Prostate gland (tissue), 2 donors: ENCODE data around the gene HOXA4. TPM values are rescaled to one million over a fixed set of nuclear protein-coding genes. Genes with fewer than 3 reads are reported as not detected.

Source experiments
- DNase-seq: peaks from one replicate; pipeline ENCODE4 v3.0.0-alpha.2; 2019; ENCODE audit warnings: low spot score
- H3K27ac ChIP-seq, 2 donors: fragments of 200-600 bp; sonication (generic); 2 replicates each; pipeline ENCODE4 v1.5.1; 2017 to 2019
- H3K27me3 ChIP-seq: fragments of 200-600 bp; sonication (generic); replicated peaks from 2 replicates; pipeline ENCODE4 v1.5.1; 2019; ENCODE audit not compliant: insufficient read depth
- H3K36me3 ChIP-seq, 2 donors: fragments of 200-600 bp; sonication (generic); 1 replicate in 1 of 2; 2 replicates in 1 of 2; pipeline versions ENCODE4 v1.5.1 to v1.8.1; 2017 to 2019
- H3K4me1 ChIP-seq: fragments of 200-600 bp; sonication (generic); replicated peaks from 2 replicates; pipeline ENCODE4 v1.5.1; 2019
- H3K4me3 ChIP-seq, 2 donors: fragments of 200-600 bp; sonication (generic); 2 replicates each; pipeline ENCODE4 v1.5.1; 2017 to 2019
- H3K9me3 ChIP-seq: fragments of 200-600 bp; sonication (generic); 2 replicates; pipeline ENCODE4 v1.5.1; 2017
- POLR2A ChIP-seq: fragments of 450-650 bp; IDR thresholded peaks from one replicate; pipeline ENCODE4 v1.6.1; 2016; ENCODE audit warnings: antibody characterized with exemption, mild to moderate bottlenecking
- POLR2AphosphoS5 ChIP-seq: sonication (generic); formaldehyde crosslinking; IDR thresholded peaks from one replicate; pipeline ENCODE4 v1.6.1; 2017; ENCODE audit warnings: antibody characterized with exemption
- WGBS: methylation state at CpG from one replicate; pipeline ENCODE4 v1.1.5; 2018; 5-methylcytosine and 5-hydroxymethylcytosine counted together
- intact Hi-C: fragments of 100-400 bp; cut with DNase I; formaldehyde crosslinking; loops from one replicate; pipeline ENCODE4 v1.14.2; 2022
- total RNA-seq, 2 donors: library from RNA; depleted of rRNA; stranded (reverse); fragments of >200 nt; gene quantifications; one replicate each; pipeline ENCODE4 v1.1.0, GENCODE V29; 2016
- TF ChIP-seq, protein P1 (sequence below), 4 experiments: fragments of 200-600 bp in 2 of 4; fragments of 450-650 bp in 2 of 4; sonication (generic) in 2 of 4; IDR thresholded peaks; 1 replicate in 3 of 4; 2 replicates in 1 of 4; pipeline ENCODE4 v1.5.1; 2016 to 2019; ENCODE audit warnings: antibody characterized with exemption in 4 of 4, mild to moderate bottlenecking in 2 of 4, moderate library complexity in 2 of 4

The HOXA4 gene
- total RNA-seq, 2 donors from 2014 or later: 1.4 to 1.8 TPM

DNA sequence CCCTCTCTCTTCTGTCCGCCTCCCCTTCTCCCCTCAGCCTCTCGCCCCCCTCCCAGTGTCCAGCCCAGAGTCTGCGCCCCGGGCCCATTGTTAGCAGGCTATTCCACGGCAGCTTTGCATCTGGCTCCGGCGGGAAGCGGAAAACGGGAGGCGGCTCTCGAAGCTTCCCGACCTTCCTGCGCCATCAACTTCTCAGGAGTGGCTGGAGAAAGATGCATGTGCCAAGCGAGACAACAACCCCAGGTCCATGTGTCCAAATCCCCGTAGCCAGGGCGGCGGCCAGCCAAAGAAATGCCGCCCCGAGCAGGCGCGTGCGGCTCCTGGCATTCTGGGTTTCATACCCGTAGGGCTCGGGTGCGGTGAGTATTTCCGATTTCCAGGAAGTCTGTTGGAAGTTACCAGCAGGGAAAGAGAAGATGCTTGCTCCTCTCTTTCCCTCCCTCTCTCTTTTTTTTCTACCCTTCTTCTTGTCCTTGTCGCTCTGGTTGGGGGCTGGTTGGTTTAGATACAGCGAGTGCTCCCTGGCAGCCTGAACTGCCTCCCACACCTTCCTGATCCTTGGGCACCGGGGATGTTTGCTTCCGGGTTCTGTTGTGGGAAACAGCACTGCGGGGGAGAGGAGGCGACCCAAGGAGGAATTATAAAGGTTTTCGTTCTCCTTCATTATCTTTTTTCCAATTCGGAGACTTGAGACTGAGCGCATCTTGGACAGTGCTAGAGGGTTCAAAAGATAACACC, 26.9 kb downstream of the HOXA4 start:
- 84% methylated on average over 35 of the region's 35 CpGs for WGBS
- DNase-seq: no peak
- Histone ChIP-seq H3K36me3 (no peaks in the 10 kb centered on the region), H3K27me3 (no peaks in the 10 kb centered on the region), H3K4me3 (no peak overlapping the region), H3K4me1 (no peaks in the 10 kb centered on the region), H3K27ac (no peak overlapping the region), H3K9me3 (no peaks in the 10 kb centered on the region)
- intact Hi-C loops: no loop called here
- no peak for TF ChIP-seq POLR2AphosphoS5
- TF ChIP-seq POLR2A: no peak
- TF ChIP-seq, protein P1, sequence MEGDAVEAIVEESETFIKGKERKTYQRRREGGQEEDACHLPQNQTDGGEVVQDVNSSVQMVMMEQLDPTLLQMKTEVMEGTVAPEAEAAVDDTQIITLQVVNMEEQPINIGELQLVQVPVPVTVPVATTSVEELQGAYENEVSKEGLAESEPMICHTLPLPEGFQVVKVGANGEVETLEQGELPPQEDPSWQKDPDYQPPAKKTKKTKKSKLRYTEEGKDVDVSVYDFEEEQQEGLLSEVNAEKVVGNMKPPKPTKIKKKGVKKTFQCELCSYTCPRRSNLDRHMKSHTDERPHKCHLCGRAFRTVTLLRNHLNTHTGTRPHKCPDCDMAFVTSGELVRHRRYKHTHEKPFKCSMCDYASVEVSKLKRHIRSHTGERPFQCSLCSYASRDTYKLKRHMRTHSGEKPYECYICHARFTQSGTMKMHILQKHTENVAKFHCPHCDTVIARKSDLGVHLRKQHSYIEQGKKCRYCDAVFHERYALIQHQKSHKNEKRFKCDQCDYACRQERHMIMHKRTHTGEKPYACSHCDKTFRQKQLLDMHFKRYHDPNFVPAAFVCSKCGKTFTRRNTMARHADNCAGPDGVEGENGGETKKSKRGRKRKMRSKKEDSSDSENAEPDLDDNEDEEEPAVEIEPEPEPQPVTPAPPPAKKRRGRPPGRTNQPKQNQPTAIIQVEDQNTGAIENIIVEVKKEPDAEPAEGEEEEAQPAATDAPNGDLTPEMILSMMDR (IDR thresholded peaks at IDR 0.05): no peak

DNA sequence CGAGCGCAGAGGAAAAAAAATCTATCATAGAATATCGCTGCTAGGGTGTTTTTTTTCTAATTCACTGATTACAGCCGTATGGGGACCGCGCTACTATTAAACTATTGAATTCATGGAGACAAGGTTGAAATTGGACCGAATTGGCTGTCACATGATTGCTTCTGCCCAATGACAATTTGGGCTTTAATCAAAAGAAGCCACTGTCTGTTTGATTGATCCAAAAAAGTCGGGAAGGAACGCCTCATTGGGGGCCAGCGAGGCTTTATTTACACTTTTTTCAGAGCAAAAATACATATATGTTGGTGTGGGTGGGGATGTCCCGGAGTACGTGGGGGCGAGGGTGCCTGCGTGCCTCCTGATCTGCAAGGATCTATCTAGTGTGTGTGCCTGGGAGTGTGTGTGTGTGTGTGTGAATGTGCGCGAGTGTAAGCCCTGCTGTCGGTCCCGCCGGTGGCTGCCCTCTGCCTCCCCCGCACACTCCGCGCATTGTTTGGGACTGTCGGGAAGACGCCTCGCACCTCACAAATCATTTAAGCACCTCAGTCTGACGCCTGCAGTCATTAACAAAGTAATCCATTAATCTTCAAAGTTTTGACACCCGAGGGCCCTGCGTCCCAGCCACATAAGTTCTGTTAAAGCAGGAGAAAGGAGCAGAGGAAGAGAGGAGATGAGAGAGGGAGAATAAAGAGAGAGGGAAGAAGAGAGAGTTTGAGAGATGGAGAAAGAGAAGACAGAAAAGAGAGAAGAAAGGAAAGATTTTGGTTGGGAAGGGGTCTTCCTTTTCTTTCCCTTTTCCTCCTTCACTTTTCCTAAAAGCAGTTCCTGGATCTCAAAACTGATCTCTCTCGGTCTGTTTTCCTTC, 27.7 kb downstream of the HOXA4 start, which contains the start of gene HOXA2:
TSS of gene HOXA2 (minus strand) at position 103 of the 862 bp plus-strand sequence. CDS start 183 bp downstream, outside the sequence.
- Histone ChIP-seq H3K4me3 (no peak within 1 kb of the TSS), H3K27me3 (no peaks in the 10 kb centered on the region), H3K9me3 (no peaks in the 10 kb centered on the region), H3K4me1 (peaks cover 3% of the 10 kb centered on the region), H3K36me3 (no peaks in the 10 kb centered on the region), H3K27ac (no peak within 1 kb of the TSS)
- TF ChIP-seq POLR2AphosphoS5: no peak
- TF ChIP-seq POLR2A: no peak
- TF ChIP-seq, protein P1 (IDR thresholded peaks at IDR 0.05): no peak
- no peak for DNase-seq
- 64% methylated on average over 29 of the region's 29 CpGs for WGBS
- intact Hi-C loops: no loop called here

DNA sequence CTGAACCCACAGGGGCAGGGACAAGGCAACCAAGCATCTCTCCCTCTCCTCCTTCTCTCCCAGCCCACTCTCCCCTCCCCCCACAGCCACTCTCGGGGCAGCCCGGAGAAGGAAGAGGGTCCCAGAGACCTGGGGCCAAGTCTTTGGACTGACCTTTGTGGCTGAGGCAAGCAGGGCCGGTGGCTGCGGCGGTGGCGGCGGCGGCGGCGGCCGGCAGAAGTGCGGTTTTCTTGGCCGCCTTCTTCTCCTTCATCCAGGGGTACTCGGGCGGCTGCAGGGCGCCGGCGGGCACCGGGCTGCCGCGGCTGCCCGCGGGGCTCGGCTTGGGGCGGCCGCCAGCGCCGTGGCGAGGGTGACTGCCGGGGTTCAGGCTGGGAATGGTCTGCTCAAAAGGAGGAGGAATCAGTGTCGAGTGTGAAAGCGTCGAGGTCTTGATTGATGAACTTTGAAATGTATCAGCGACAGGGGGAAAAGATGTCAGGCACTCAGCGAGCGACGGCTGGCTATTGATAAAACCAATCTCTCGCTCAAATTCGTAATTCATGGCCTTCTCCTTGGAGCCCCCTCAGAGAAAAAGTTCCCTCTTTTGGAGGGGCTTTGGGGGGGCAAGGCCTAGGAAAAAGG, 28.5 kb downstream of the HOXA4 start:
- peaks cover 5% of the 10 kb centered on the region for H3K4me1 ChIP-seq
- no peaks in the 10 kb centered on the region for H3K36me3 ChIP-seq
- no peak overlapping the region for H3K4me3 ChIP-seq
- TF ChIP-seq POLR2A (no peak), POLR2AphosphoS5 (no peak)
- TF ChIP-seq, protein P1 (IDR thresholded peaks at IDR 0.05): no peak
- intact Hi-C loops: no loop called here
- no peak overlapping the region for H3K27ac ChIP-seq
- no peak for DNase-seq
- H3K27me3 ChIP-seq: no peaks in the 10 kb centered on the region
- WGBS: 62% methylated on average over 39 of the region's 39 CpGs
- no peaks in the 10 kb centered on the region for H3K9me3 ChIP-seq

DNA sequence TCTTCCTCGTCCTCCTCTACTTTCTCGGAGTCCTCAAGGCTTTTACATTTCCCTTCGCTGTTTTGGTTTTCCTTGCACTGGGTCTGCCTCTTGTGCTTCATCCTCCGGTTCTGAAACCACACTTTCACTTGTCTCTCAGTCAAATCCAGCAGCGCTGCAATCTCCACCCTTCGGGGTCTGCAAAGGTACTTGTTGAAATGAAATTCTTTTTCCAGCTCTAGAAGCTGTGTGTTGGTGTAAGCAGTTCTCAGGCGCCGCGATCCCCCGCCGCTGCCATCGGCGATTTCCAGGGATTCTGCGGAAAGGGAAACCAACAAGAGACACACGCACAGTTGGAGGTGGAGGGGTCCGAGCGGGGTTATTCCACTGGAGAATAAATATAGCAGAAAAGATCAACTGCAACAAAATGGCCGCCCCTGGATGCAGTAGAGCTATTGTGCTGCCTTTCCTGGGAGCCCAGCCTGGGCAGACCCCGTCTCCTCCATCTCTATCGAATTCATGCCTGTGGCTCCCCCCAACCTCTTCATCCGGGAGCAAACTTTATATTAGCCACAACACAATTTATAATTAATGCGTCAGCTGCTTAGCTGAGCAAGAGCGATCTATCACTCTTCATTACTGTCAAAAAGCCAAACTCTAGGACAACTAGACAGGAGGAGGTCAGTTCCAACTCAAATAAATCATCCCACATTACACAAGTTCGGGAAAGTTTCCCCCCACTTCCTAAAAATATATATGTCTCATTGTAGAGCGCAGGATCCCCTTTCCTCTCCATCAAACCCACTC, 29.2 kb downstream of the HOXA4 start:
- TF ChIP-seq POLR2A (no peak), POLR2AphosphoS5 (no peak)
- TF ChIP-seq, protein P1 (IDR thresholded peaks at IDR 0.05): no peak
- H3K27me3 ChIP-seq: no peaks in the 10 kb centered on the region
- DNase-seq: no peak
- intact Hi-C loops: no loop called here
- H3K9me3 ChIP-seq: no peaks in the 10 kb centered on the region
- no peak overlapping the region for H3K4me3 ChIP-seq
- WGBS: 75% methylated on average over 25 of the region's 25 CpGs
- no peaks in the 10 kb centered on the region for H3K36me3 ChIP-seq
- H3K4me1 ChIP-seq: peaks cover 5% of the 10 kb centered on the region
- H3K27ac ChIP-seq: no peak overlapping the region
